ENCODE measurements around the gene IQCF6. TPM values are rescaled to one million over a fixed set of nuclear protein-coding genes. Genes with fewer than 3 reads are reported as not detected.
"Not testable (repeated sequence)": the region's sequence is repeated elsewhere in the genome, so short reads cannot be mapped to it uniquely, and the experiment has no call there.

The IQCF6 gene
- total RNA-seq, 1 donor from 2014 or later, result not detected

DNA sequence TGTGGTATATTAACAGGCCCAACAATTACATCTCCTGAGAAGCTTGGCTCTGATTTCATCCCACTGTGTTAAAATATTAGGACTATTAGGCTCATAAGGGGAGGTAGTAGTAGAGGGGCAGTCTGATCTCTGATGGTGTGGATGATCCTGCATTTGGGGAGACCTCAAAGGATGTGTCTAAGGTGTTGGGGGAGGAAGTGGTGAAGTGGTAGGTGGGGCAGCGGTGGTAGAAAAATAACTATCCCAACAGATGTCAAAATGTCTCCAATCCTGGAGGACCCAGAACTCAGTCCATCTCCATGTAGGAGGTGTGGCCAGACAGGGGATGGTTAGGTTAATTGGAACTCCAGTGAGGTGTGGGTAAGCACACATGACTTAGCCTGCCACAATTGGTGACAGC lies 10.4 kb upstream of the IQCF6 start:
- no peaks in the 10 kb centered on the region for H3K9me3 ChIP-seq
- no peak overlapping the region for H3K27ac ChIP-seq
- TF ChIP-seq, protein P1, sequence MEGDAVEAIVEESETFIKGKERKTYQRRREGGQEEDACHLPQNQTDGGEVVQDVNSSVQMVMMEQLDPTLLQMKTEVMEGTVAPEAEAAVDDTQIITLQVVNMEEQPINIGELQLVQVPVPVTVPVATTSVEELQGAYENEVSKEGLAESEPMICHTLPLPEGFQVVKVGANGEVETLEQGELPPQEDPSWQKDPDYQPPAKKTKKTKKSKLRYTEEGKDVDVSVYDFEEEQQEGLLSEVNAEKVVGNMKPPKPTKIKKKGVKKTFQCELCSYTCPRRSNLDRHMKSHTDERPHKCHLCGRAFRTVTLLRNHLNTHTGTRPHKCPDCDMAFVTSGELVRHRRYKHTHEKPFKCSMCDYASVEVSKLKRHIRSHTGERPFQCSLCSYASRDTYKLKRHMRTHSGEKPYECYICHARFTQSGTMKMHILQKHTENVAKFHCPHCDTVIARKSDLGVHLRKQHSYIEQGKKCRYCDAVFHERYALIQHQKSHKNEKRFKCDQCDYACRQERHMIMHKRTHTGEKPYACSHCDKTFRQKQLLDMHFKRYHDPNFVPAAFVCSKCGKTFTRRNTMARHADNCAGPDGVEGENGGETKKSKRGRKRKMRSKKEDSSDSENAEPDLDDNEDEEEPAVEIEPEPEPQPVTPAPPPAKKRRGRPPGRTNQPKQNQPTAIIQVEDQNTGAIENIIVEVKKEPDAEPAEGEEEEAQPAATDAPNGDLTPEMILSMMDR (IDR thresholded peaks at IDR 0.05), result no peak
- ATAC-seq, result no peak
- no peaks in the 10 kb centered on the region for H3K36me3 ChIP-seq
- DNase-seq, result no peak
- H3K27me3 ChIP-seq, result no peaks in the 10 kb centered on the region
- intact Hi-C loops (cut with DNase I), result no loop called here
- no peaks in the 10 kb centered on the region for H3K4me1 ChIP-seq
- H3K4me3 ChIP-seq, result no peak overlapping the region

DNA sequence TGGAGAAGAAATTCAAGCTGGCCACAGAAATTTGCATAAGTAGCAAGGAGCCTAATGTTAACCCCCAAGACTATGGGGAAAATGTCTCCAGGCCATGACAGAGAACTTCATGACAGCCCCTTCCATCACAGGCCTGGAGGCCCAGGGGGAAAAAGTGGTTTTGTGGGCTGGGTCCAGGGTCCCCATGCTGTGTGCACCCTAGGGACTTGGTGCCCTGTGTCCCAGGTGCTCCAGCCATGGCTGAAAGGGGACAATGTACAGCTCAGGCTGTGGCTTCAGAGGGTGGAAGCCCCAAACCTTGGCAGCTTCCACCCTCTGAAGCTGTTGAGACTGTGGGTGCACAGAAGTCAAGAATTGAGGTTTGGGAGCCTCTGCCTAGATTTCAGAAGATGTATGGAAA lies 8.5 kb upstream of the IQCF6 start:
- H3K36me3 ChIP-seq; H3K9me3 ChIP-seq; intact Hi-C loops (cut with DNase I); H3K27me3 ChIP-seq; ATAC-seq; DNase-seq; H3K4me3 ChIP-seq; H3K4me1 ChIP-seq; H3K27ac ChIP-seq: not testable (repeated sequence)

DNA sequence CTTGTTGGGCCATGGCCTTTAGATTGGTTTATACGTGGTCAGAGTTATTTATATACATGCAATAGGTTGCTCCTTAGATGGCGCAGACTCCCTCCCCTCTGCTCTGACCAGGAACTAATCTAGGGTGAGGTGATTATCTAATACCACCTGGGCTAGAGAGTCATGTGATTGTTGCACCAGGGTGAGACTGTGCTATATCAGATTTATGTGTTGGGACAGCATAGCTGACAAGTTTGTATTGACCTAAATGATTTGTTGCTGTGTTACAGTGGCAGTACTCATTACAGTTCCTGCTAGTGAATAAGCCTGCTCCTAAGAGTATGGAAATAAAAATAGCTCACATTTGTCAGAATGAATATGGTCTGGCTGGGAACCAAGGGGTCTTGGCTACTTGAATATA lies 7.2 kb upstream of the IQCF6 start:
- TF ChIP-seq, protein P1 (IDR thresholded peaks at IDR 0.05), result no peak
- DNase-seq (no peak), ATAC-seq (no peak)
- no peak overlapping the region for H3K27ac ChIP-seq
- H3K27me3 ChIP-seq, result no peaks in the 10 kb centered on the region
- no peaks in the 10 kb centered on the region for H3K4me1 ChIP-seq
- H3K36me3 ChIP-seq, result no peaks in the 10 kb centered on the region
- no peaks in the 10 kb centered on the region for H3K9me3 ChIP-seq
- intact Hi-C loops (cut with DNase I), result no loop called here
- no peak overlapping the region for H3K4me3 ChIP-seq

DNA sequence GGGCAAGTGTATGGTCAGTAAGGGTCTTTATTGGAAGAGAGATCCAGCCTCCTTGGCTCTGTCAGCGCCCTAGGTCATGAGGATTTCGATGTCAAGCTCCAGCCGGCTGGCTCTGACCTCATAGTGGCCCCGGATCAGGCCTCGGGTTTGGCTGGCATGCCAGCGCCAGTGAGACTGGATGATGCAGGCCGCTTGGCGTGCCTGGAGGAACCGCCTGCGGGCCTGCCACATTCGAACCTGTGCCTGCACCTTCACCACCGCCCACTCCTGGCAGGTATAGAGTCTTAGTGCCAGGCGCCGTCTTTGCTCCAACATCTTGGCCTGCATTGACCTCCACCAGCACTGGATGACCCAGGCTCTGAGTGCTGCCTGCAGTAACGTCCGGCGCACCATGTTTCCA lies 483 bp downstream of the IQCF6 start:
- DNase-seq (no peak), ATAC-seq (no peak)
- Histone ChIP-seq H3K27me3 (peaks cover 1% of the 10 kb centered on the region), H3K9me3 (no peaks in the 10 kb centered on the region), H3K4me3 (no peak overlapping the region), H3K36me3 (no peaks in the 10 kb centered on the region), H3K4me1 (no peaks in the 10 kb centered on the region), H3K27ac (no peak overlapping the region)
- intact Hi-C loops (cut with DNase I), result no loop called here
- TF ChIP-seq, protein P1 (IDR thresholded peaks at IDR 0.05), result no peak

DNA sequence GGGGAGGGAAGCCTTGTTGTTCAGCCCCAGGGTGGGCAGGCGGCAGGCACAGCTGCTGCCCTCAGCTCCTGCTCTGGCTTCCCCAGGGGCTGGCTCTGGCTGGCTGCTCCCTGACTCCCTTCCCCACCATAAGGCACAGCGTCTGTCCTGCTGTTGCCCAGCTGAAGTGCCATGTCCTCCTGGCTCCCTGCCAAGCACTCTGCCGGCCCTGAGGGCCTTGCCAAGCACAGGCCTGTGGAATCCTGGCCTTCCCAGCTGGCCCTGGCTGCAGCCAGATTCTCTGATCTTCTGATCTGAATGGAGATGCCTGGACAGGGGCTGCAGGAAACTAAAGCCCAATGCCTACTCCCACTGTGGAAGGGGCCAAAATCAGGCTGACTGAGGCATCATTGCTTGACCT lies 1.1 kb downstream of the IQCF6 start:
- Histone ChIP-seq H3K9me3 (no peaks in the 10 kb centered on the region), H3K4me1 (no peaks in the 10 kb centered on the region), H3K4me3 (no peak overlapping the region), H3K36me3 (no peaks in the 10 kb centered on the region), H3K27ac (no peak overlapping the region), H3K27me3 (peaks cover 3% of the 10 kb centered on the region)
- TF ChIP-seq, protein P1 (IDR thresholded peaks at IDR 0.05), result no peak
- DNase-seq, result peak; percentile 80
- ATAC-seq, result peak; percentile 49
- intact Hi-C loops (cut with DNase I), result no loop called here

DNA sequence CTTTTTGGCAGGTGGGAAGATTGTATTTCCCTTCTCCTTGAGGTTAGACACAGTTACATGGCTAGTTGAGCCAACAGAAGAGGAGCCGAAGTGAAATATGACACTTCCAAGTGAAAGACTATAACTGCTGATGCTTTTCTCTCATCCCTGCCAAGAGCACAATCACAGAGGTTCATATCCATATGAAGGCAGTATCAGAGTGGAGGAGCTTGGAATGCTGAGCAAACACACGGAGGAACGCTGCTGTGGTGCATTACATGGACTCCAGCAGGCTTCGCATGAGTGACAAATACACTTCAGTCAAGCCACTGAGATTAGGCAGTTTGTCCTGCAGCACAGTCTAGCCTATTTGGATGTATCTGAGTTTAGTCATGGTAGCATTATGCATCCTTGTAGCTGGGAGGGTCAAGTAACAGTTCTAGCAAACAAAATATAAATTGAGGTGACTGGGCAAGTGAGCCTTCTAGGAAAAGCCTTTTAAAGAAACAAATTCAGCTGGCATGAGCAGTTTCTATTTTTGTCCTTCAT lies 5.4 kb downstream of the IQCF6 start:
- TF ChIP-seq, protein P1 (IDR thresholded peaks at IDR 0.05), result no peak
- Histone ChIP-seq H3K36me3 (no peaks in the 10 kb centered on the region), H3K27ac (no peak overlapping the region), H3K27me3 (peaks cover 3% of the 10 kb centered on the region), H3K9me3 (no peaks in the 10 kb centered on the region), H3K4me3 (no peak overlapping the region), H3K4me1 (no peaks in the 10 kb centered on the region)
- intact Hi-C loops (cut with DNase I), result no loop called here
- no peak for ATAC-seq
- DNase-seq, result no peak

All from upper lobe of right lung (tissue), 1 donor.